ENCODE results near the gene ARHGAP10.

ARHGAP10 gene

GRCh38 chr4:147944249-147944648 lies 212.4 kb downstream of the ARHGAP10 start:
- H3K27ac ChIP-seq = no peak overlapping the region
- 0 out of 22 replicates have a peak, but pooled peaks cover 0 to 4% (median 0%) of the 10 kb centered on the region in 11 experiments for H4K20me1 ChIP-seq
- H3K27me3 ChIP-seq = no peaks in the 10 kb centered on the region
- H3K36me3 ChIP-seq = peaks cover 13 to 71% (median 31%) of the 10 kb centered on the region in 11 experiments; a peak in 20 of 22 replicates
- H3K4me2 ChIP-seq = peak overlapping the region in 4 of 11 experiments; percentile 48 to 63 (median 52); a peak in 2 of 22 replicates
- peaks cover 13 to 26% (median 18%) of the 10 kb centered on the region in 10 experiments for H3K4me1 ChIP-seq
- H3K4me3 ChIP-seq = no peak overlapping the region
- TF ChIP-seq Cebpa-rat (IDR thresholded peaks at IDR 0.05) = no peak
- H3K9ac ChIP-seq = no peak overlapping the region
- peaks cover 0 to 7% (median 0%) of the 10 kb centered on the region in 11 experiments; a peak in 1 of 22 replicates for H3K9me3 ChIP-seq (replicated peaks in 1 of 11)

- peaks cover 13 to 26% (median 18%) of the 10 kb centered on the region in 10 experiments for H3K4me1 ChIP-seq
- no peak overlapping the region for H3K27ac ChIP-seq
- H3K4me3 ChIP-seq = no peak overlapping the region
- no peak overlapping the region for H3K9ac ChIP-seq
- no peaks in the 10 kb centered on the region for H3K27me3 ChIP-seq
- peaks cover 0 to 7% (median 0%) of the 10 kb centered on the region in 11 experiments; a peak in 1 of 22 replicates for H3K9me3 ChIP-seq (replicated peaks in 1 of 11)
- 0 out of 22 replicates have a peak, but pooled peaks cover 0 to 4% (median 0%) of the 10 kb centered on the region in 11 experiments for H4K20me1 ChIP-seq
- H3K4me2 ChIP-seq = no peak overlapping the region
- H3K36me3 ChIP-seq = peaks cover 13 to 71% (median 31%) of the 10 kb centered on the region in 11 experiments; a peak in 20 of 22 replicates
- no peak for TF ChIP-seq Cebpa-rat (IDR thresholded peaks at IDR 0.05)
Observed at GRCh38 chr4:147944670-147945260, 212.9 kb downstream of the ARHGAP10 start.

GRCh38 chr4:147948336-147948735 lies 216.4 kb downstream of the ARHGAP10 start:
- Histone ChIP-seq H3K9me3 (replicated peaks in 1 of 11) (peaks cover 0 to 7% (median 0%) of the 10 kb centered on the region in 11 experiments; a peak in 1 of 22 replicates), H3K4me1 (peaks cover 3 to 15% (median 7%) of the 10 kb centered on the region in 10 experiments; a peak in 19 of 20 replicates), H3K27ac (no peak overlapping the region), H3K4me3 (no peak overlapping the region), H3K36me3 (peaks cover 13 to 87% (median 34%) of the 10 kb centered on the region in 11 experiments; a peak in 21 of 22 replicates), H3K9ac (no peak overlapping the region), H3K27me3 (no peaks in the 10 kb centered on the region), H3K4me2 (no peak overlapping the region), H4K20me1 (0 out of 22 replicates have a peak, but pooled peaks cover 0 to 2% (median 0%) of the 10 kb centered on the region in 11 experiments)
- TF ChIP-seq Cebpa-rat (IDR thresholded peaks at IDR 0.05) = no peak

GRCh38 chr4:147950261-147950660 lies 218.4 kb downstream of the ARHGAP10 start:
- no peak overlapping the region for H3K4me2 ChIP-seq
- peaks cover 13 to 92% (median 34%) of the 10 kb centered on the region in 11 experiments; a peak in 21 of 22 replicates for H3K36me3 ChIP-seq
- H3K4me1 ChIP-seq = no peaks in the 10 kb centered on the region
- H3K27ac ChIP-seq = no peak overlapping the region
- no peaks in the 10 kb centered on the region for H3K27me3 ChIP-seq
- H3K9me3 ChIP-seq (replicated peaks in 1 of 11) = peaks cover 0 to 7% (median 0%) of the 10 kb centered on the region in 11 experiments; a peak in 1 of 22 replicates
- TF ChIP-seq Cebpa-rat (IDR thresholded peaks at IDR 0.05) = no peak
- no peak overlapping the region for H3K4me3 ChIP-seq
- H3K9ac ChIP-seq = no peak overlapping the region
- no peaks in the 10 kb centered on the region for H4K20me1 ChIP-seq

DNA sequence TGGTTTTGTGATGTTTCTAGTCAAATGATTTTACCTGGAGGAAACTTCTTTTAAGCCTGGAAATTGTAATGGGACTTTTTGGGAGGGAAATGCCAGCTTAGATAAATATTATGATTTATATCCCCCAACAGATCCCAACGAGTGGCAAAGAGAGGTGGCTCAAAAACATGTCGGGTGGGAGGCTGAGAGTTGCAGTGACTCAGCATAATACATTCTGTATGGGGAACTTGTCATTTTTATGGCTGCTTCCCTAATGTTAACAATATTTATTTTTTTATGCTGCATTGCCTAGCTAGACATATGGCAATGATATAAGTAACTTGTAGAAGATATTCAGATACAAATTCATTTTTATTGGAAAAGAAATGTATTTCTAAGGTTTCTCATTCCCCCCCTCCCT lies 219.0 kb downstream of the ARHGAP10 start:
- Histone ChIP-seq H3K9ac (no peak overlapping the region), H3K4me1 (no peaks in the 10 kb centered on the region), H3K27me3 (no peaks in the 10 kb centered on the region), H3K4me3 (no peak overlapping the region), H3K4me2 (no peak overlapping the region), H4K20me1 (no peaks in the 10 kb centered on the region), H3K9me3 (replicated peaks in 1 of 11) (peaks cover 0 to 2% (median 0%) of the 10 kb centered on the region in 11 experiments; a peak in 1 of 22 replicates), H3K36me3 (peaks cover 10 to 92% (median 30%) of the 10 kb centered on the region in 11 experiments; a peak in 21 of 22 replicates), H3K27ac (no peak overlapping the region)
- TF ChIP-seq Cebpa-rat (IDR thresholded peaks at IDR 0.05) = no peak

DNA sequence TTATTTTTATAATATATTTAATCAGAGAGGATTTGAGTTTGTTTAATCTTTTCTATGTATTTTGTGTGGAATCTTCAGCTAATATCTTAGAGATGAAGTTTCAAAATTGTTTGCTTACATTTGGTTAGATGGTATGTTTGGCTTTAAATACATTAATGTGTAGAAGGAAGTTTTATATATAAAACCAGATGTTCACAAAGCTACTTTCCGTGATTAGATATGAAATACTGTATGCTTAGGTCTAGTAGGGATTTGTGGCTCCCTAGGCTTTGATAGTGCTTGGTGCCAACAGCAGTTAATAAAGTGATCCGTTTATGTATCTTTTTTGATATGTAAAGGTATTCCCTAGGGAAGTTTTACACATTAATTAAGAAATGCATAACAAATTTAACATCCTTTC lies 223.0 kb downstream of the ARHGAP10 start:
- Histone ChIP-seq H4K20me1 (no peaks in the 10 kb centered on the region), H3K9ac (no peak overlapping the region), H3K4me1 (no peaks in the 10 kb centered on the region), H3K27ac (no peak overlapping the region), H3K27me3 (no peaks in the 10 kb centered on the region), H3K9me3 (replicated peaks in 1 of 11) (no peaks in the 10 kb centered on the region), H3K4me3 (no peak overlapping the region), H3K36me3 (peaks cover 0 to 83% (median 15%) of the 10 kb centered on the region in 11 experiments; a peak in 10 of 22 replicates), H3K4me2 (no peak overlapping the region)
- TF ChIP-seq Cebpa-rat (IDR thresholded peaks at IDR 0.05) = no peak

DNA sequence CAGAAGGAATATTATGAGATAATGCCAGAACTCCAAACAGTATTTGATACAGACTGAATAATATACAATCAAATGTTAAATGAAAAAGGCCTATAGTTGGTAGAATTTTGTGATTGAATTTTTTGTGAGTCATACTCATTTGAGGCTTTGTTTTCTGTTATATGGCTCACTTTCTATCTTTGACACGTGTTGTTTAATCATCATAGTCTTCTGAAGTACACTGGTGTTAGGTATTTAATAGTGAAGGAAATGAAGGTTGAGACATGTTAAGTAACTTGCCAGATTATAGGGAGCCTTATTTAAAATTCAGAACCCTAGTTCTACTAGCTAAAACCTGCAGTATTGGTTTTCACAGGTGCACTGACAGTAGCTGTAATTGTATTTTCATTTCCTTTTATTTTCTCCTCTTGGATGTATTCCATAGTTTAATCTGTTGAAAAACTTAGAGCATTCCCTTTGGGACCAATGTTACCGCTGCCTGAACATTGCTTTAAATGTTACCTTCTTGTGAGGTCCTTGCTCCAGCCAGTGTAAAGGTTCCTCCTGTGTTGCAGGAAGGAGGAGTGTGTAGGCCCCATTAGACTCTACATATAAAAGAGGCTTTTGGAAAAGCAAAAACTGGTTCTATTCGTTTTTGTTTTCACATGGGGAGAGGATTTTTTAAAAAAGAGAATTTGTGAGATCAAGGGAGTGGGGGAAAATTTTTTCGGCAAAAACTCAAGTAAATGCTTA lies 224.1 kb downstream of the ARHGAP10 start:
- Histone ChIP-seq H3K9me3 (replicated peaks in 1 of 11) (no peaks in the 10 kb centered on the region), H3K4me3 (no peak overlapping the region), H3K4me1 (no peaks in the 10 kb centered on the region), H3K27me3 (no peaks in the 10 kb centered on the region), H4K20me1 (no peaks in the 10 kb centered on the region), H3K9ac (no peak overlapping the region), H3K27ac (no peak overlapping the region), H3K4me2 (no peak overlapping the region), H3K36me3 (peaks cover 0 to 71% (median 9%) of the 10 kb centered on the region in 11 experiments; a peak in 7 of 22 replicates)
- no peak for TF ChIP-seq Cebpa-rat (IDR thresholded peaks at IDR 0.05)

DNA sequence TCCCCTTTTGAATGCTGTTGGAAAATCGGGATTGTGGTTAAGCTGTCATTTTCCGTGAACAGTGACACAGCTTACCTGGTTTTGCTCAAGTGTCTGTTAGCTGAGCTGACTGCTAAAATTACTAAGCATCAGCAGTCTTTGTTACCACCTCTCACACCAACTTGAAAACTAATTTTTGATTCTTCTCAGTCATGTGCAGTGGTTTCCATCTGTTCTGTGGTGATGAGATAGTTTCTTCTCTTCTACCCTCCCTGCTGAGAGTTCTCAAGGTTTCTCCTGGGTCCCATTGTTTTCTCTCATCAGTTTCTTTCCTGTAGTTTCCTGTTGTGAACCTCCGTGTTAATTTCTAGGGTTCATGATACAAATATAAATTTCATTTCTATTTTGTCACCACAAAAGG lies 225.6 kb downstream of the ARHGAP10 start:
- H3K27ac ChIP-seq = no peak overlapping the region
- no peaks in the 10 kb centered on the region for H3K4me1 ChIP-seq
- no peak overlapping the region for H3K9ac ChIP-seq
- H3K36me3 ChIP-seq = peaks cover 0 to 60% (median 0%) of the 10 kb centered on the region in 11 experiments; a peak in 4 of 22 replicates
- H3K9me3 ChIP-seq (replicated peaks in 1 of 11) = no peaks in the 10 kb centered on the region
- no peaks in the 10 kb centered on the region for H4K20me1 ChIP-seq
- TF ChIP-seq Cebpa-rat (IDR thresholded peaks at IDR 0.05) = no peak
- H3K4me2 ChIP-seq = no peak overlapping the region
- H3K4me3 ChIP-seq = no peak overlapping the region
- no peaks in the 10 kb centered on the region for H3K27me3 ChIP-seq

- Histone ChIP-seq H3K9ac (no peak overlapping the region), H3K27me3 (no peaks in the 10 kb centered on the region), H3K4me1 (no peaks in the 10 kb centered on the region), H3K9me3 (replicated peaks in 1 of 11) (no peaks in the 10 kb centered on the region), H3K4me3 (no peak overlapping the region), H3K36me3 (peaks cover 0 to 61% (median 0%) of the 10 kb centered on the region in 11 experiments; a peak in 4 of 22 replicates), H4K20me1 (no peaks in the 10 kb centered on the region), H3K4me2 (no peak overlapping the region), H3K27ac (no peak overlapping the region)
- no peak for TF ChIP-seq Cebpa-rat (IDR thresholded peaks at IDR 0.05)
Observed at GRCh38 chr4:147958057-147958456, 226.2 kb downstream of the ARHGAP10 start.

All from BLaER1 treated with 17β-estradiol and CSF1 and Interleukin-3, amounts not matched to agents 10 nM and 100 nM (cell line).